Measurements from ENCODE around the gene ANKRD62. TPM values are rescaled to one million over a fixed set of nuclear protein-coding genes. Genes with fewer than 3 reads are reported as not detected.
"Not testable (repeated sequence)": the region's sequence is repeated elsewhere in the genome, so short reads cannot be mapped to it uniquely, and the experiment has no call there.

ANKRD62 gene
- total RNA-seq, 1 donor from 2014 or later, result 1.9 TPM

DNA sequence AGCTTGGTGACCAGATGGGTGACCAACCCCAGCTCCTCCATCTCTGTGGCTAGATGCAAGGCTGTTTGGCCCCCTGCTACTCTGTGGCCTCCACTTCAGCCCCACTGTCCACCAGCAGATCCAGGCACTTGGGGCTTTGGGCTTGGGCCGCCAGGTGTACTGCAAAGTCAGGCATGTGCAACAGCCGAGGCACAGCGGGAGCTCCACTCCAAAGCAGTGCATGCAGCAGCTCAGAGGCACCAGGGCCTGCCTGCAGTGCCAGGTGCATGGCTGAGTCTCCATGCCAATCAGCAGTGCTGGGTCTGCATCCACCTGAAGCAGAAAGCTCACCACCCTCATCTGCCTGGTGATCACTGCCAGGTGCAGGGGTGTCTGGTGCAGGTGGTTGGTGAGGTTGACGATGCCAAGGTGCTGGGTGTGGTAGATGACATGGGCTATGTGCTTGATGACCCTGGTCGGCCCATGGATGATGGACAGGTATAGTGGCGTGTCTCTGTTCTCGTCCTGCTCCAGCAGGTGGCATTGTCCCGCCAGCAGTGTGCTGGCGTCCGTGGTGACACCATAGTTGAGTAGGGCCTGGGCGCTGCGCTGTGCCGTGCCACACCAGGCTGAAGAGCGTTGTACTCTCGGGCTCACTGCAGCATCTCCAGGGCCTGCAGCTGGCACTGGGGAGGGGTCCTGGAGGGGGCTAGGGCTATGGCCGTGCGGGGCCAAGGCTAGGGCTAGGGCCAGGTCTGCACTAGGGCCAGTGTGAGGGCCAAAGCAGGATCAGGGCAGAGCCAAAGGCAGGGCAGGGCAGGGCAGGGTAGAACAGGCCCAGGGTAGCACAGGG, 1.0 kb upstream of the ANKRD62 start:
- no peak for DNase-seq (ENCODE audit: low spot score)

DNA sequence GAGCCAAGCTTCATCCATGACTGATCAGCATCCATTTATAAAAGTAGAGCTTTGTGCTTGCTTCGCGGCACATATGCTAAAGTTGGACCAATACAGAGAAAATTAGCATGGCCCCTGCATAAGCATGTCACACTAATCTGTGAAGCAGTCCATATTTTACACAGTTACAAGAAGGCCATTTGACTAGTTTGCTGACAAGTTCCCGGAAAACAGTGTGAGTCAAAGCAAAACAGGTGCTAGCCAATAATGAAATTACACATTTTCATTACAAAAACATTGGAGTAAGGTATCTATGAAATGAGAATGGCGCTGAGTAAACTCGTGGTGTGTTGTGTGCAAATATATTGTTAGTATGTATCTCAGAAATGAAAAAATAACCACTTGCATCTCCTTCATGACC, 4.7 kb downstream of the ANKRD62 start:
- no peak for DNase-seq (ENCODE audit: low spot score)

- DNase-seq (ENCODE audit: low spot score), result no peak
Measured at GRCh38 chr18:12099160-12099559, 5.5 kb downstream of the ANKRD62 start.

DNA sequence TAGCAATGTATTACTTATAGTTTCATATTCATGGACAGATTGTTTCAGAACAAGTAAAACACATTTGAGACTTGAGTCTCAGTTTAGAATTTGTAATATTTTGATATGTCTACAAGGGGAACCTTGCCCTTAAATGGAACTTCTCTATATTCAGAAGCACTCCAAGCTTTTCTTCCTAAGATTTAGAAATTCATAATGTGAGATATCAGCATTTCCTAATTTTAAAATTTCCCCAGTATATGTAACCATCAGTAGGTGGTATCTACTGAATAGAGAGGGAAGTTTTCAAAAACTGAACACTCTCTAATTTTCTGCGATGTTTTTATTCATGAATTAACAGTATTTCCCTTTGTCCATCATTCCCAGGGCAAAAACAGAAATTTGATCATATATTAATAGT, 7.6 kb downstream of the ANKRD62 start:
- DNase-seq (ENCODE audit: low spot score), result no peak

DNA sequence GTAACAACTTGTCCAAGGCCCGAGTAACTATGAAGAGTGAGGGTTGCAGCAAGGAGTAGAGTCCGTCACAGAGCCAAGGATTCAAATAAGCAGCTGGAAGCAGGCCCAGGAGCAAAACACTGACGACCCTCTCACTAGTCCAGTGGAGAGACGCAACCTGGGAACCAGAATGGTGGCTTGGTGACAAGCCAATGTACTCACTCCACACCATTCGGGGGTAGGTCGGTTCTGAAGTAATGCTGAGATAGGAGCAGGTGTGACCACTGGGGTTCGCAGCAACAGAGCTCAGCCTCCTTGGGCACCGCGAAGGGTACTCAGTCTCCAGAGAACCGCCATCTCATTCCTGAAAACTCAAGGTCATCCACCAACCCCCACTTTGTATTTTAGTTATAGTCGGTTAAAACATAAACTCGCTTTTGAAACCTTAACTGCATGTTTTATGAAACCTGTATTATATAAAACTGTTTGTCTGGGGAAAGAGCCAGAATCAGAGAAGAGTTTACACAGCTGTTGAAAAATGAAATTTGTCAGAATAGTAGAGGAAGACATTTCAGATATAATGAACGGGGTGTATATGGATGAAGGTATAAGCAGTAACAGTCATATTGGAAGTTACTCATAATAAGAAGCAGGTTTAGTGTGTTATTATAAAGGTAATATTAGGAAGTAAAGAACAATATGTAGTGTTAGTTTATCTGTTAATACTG, 8.6 kb downstream of the ANKRD62 start:
- no peak for DNase-seq (ENCODE audit: low spot score)

DNA sequence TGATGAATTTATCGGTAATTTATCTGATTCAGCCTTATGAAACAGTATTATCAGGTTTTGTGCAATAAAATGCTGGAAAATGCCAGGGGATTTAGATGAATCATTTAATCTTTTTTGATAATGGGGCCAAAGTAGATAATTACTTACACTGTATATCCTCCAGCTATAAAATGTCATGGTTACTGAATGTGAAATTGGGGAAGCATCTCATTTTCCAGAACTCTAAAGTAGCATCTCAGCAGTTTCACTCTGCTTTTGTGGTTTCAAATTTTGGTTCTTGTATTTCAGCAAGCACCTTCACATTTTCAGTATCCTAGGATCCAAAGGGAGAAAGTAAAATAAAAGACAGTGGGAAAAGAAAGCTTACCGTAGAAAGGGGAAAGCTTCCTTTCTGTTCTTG, 12.8 kb downstream of the ANKRD62 start:
- DNase-seq (ENCODE audit: low spot score), result peak; percentile 17

- no peak for DNase-seq (ENCODE audit: low spot score)
Measured at GRCh38 chr18:12109836-12110235, 16.2 kb downstream of the ANKRD62 start.

GRCh38 chr18:12113999-12114646, 20.5 kb downstream of the ANKRD62 start:
- DNase-seq (ENCODE audit: low spot score), result no peak

- no peak for DNase-seq (ENCODE audit: low spot score)
Measured at GRCh38 chr18:12119358-12119757, 25.7 kb downstream of the ANKRD62 start.

- DNase-seq (ENCODE audit: low spot score), result no peak
Measured at GRCh38 chr18:12121175-12122042, 27.8 kb downstream of the ANKRD62 start.

GRCh38 chr18:12122043-12122389, 28.4 kb downstream of the ANKRD62 start:
- DNase-seq (ENCODE audit: low spot score), result not testable (repeated sequence)

DNA sequence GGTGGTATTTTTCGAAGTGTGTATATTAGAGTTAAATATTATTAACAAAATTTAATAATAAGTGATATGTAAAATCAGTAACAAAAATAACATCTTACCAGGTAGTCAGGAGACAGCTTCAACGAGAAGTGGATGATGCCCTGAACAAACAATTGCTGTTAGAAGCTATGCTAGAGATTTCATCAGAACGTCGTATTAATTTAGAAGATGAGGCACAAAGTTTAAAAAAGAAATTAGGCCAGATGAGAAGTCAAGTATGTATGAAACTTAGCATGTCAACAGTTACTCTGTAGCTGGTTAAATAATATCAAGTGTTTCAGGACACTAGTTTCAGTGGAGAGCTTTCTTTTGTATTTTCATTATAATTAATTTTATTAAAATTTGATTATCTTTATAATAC, 34.0 kb downstream of the ANKRD62 start:
- DNase-seq (ENCODE audit: low spot score), result not testable (repeated sequence)

GRCh38 chr18:12138831-12139230, 45.2 kb downstream of the ANKRD62 start:
- DNase-seq (ENCODE audit: low spot score), result not testable (repeated sequence)

- DNase-seq (ENCODE audit: low spot score), result not testable (repeated sequence)
Measured at GRCh38 chr18:12140866-12141265, 47.2 kb downstream of the ANKRD62 start.

GRCh38 chr18:12141778-12142177, 48.1 kb downstream of the ANKRD62 start:
- not testable (repeated sequence) for DNase-seq (ENCODE audit: low spot score)

- not testable (repeated sequence) for DNase-seq (ENCODE audit: low spot score)
Measured at GRCh38 chr18:12149431-12149830, 55.8 kb downstream of the ANKRD62 start.

GRCh38 chr18:12154361-12154760, 60.7 kb downstream of the ANKRD62 start:
- DNase-seq (ENCODE audit: low spot score), result no peak

DNA sequence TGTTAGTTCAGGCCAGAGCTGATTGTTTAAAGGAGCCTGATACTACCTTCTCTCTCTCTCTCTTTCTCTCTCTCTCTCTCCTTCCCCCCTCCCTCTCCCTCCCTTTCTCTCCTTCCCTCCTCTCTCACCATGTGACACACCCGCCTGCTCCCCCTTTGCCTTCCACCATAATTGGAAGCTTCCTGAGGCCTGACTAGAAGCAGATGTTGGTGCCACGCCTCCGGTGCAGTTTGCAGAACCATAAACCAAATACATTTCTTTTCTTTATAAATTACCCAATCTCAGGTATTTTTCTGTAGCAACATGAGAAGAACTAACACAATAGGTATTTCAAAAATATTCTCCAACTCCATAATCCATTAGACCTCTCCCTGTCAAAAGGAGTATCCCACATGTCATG, 62.4 kb downstream of the ANKRD62 start:
- no peak for DNase-seq (ENCODE audit: low spot score)

DNA sequence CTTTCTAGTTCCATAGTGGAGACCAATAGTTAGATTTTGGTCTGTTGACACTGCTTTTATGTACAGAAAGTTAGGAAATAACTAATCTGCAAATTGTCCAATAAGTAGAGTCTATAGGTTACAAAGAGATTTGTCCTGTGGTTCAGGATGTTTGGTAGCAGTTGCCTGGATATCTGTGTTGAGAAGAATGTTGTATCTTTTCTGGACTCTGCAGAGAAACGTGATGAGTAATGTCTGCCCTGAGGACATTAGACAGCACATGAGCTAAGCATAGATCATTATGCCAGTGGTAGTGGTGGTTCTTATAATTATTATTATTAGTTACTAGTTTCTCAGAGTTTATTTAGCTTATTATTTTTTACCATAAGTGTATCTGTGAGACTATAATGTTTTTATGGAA, 65.8 kb downstream of the ANKRD62 start:
- DNase-seq (ENCODE audit: low spot score), result peak; percentile 23

GRCh38 chr18:12162786-12163185, 69.1 kb downstream of the ANKRD62 start:
- no peak for DNase-seq (ENCODE audit: low spot score)

GRCh38 chr18:12165038-12165768, 71.6 kb downstream of the ANKRD62 start:
- no peak for DNase-seq (ENCODE audit: low spot score)
